HG02571 (cell line): ENCODE data around the gene COTL1.
"Not testable (repeated sequence)": the region's sequence is repeated elsewhere in the genome, so short reads cannot be mapped to it uniquely, and the experiment has no call there.

Experiments
- ATAC-seq: cut with Tn5 transposase; IDR thresholded peaks from one replicate; pipeline ENCODE4 v1.9.1; 2021; ENCODE audit warnings: mild to moderate bottlenecking, moderate library complexity; ENCODE audit not compliant: unreplicated experiment

Gene COTL1

GRCh38 chr16:84535408-84535807, 82.5 kb downstream of the COTL1 start:
- ATAC-seq = no peak

- ATAC-seq = no peak
Measured at GRCh38 chr16:84534815-84535214, 83.1 kb downstream of the COTL1 start.

- no peak for ATAC-seq
Measured at GRCh38 chr16:84532855-84533486, 84.9 kb downstream of the COTL1 start.

DNA sequence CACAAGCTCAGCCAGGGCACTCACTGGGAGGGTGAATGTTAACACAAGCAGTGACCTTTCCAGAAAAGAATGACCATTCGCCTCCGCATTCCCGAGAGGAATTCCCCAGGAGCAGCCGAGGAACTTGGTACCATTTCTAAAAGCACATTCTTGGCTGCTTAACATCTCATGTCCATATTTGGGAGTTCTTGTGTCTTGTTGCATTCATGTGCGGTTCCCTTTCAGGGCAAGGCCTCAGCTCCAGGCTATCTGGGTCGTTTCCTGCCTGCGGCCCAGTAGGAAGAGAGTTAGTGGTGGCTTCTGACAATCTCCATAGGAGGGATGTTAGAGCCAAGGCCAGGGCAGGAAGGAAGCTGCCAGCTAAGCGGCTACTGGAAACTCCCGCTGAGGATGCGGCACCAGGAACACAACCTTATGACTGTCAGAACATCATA, 85.6 kb downstream of the COTL1 start:
- ATAC-seq = no peak

DNA sequence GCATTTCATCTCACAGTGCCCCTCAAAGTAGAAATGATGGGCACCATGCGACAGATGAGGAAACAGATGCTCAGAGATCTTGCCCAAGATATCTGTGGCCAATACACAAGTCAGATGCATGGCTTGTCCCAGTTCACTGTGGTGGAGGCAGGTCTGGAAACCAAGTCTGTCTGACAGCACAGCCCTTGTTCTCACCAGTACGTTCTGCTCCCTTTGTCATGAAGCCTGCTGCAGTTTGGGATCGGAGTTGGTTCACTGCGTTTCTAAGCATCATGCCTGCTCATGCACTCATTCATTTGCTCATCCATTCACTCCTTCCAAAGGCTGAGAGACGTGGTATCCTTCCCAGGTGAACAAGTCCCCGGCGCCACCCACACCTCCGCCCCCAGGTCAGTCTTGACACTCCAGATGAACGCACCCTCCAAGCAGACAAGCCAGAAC, 86.2 kb downstream of the COTL1 start:
- ATAC-seq = no peak

DNA sequence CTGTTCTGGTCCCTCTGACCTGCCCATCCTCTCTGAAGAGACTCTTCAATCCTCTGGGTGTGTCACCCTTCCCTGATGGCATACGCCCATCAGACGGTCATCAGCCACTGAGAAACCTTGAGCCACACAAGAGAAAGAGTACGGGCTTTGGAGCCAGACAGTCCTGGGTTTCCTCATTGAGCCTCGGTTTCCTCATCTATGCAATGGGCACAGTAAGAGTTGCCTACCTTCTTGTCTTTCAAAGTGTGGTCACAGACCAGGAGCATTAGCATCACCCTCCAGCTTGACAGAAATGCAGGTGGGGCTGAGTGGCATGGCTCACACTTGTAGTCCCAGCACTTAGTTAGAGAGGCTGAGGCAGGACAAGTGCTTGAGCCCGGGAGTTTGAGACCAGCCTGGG, 87.3 kb downstream of the COTL1 start:
- no peak for ATAC-seq

GRCh38 chr16:84529607-84530006, 88.3 kb downstream of the COTL1 start:
- ATAC-seq = no peak

DNA sequence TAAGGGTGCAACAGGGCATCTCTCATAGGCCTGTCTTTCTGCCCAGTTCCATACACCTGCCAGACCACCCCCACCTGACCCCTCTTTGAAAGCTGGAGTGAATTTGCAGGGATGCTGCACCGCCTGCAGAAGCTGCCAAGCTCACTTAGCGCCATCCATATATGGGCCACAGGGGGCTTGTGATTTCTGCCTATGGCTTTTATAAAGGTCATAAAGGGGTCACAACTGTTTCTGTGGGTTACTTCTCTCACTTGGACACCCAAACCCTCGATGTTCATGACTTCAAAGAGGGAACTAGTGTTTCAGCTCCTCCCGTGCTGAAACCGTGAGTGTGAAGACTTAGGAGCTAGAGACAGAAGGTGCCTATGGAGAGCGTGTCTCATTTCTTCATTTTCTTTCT, 89.6 kb downstream of the COTL1 start:
- no peak for ATAC-seq

- no peak for ATAC-seq
Measured at GRCh38 chr16:84527532-84528269, 90.2 kb downstream of the COTL1 start.

DNA sequence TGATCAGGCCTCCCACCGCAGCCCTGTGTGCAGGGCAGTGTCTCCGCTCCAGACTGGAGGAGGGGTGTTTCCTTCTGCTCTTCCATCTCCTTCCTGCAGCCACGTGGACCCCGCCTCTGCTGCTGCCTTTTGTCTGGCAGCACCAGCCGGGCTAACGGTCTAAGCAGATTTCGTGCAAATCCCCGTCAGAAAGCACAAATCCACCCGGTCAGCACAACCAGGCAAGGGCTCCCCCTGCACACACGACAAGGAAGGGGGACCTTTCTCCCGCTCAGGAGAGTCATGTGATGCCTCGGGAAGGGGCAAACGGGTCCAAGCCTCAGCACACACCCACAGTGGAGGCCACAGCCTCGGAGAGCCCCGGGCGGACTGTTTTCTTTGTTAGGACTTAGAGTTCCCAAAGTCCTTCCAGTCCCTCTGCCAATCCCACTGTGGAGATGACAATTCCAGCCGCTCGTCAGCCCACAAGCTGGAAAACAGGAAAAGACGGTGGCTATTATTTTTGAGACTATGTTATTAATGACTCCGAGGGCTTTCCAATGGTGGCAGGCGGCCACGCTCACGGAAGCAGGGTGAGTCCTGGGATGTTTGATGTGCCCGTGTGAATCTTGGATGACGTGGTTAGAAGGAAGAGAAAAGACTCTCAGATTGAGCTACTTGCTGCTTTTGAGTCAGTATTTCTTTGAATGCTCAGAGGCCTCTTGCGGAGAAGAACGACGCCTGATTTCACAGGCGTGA, 90.9 kb downstream of the COTL1 start:
- no peak for ATAC-seq

DNA sequence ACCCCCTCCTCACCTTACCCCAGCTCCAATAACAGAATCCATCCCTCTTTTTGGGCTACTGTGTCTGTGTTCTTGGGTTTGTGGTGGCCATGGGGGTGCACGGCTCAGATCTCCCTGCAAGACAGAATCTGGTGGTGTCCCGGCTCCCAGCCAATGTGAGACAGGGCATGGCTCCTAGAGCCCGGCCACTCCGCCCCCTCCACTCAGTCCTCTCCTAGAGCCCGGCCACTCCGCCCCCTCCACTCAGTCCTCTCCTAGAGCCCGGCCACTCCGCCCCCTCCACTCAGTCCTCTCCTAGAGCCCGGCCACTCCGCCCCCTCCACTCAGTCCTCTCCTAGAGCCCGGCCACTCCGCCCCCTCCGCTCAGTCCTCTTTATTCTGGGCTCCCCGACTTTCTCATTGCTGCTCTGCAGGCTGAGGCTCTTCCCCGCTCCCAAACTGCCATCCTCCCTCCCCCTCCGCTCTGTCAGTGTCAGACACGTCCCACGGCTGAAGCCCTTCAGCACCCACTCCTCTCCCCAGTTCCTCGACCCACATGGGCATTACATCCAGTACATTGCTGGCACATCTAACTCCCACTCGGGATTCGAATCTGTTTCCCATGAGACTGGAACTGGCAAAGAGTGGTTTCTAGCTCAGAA, 92.8 kb downstream of the COTL1 start:
- not testable (repeated sequence) for ATAC-seq

DNA sequence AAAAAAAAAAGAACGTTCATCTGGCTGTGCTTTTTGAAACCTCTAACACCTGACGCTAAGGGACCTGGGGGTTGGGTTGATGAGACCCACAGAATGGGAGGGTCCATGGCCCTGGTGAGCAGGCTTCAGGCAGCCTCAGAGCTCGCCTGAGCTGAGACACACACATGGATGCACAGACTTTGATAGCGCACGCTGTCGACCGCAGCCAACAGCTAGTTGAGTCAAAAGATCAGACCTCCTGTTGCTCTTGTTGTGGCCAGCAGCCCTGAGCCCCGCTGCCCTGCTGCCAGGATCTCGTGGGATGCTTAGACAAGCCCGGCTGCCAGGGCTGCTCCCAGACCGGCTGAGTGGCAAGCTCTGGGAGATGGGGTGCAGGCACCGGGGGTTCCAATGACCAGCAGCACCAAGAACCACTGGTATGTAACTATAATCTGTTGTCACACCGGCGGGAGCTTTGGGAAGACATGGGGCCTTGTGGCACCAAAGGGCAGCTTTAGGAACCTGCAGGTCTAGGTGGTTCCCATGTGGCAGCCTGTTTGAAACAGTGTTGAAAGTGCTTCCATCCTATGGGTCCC, 93.4 kb downstream of the COTL1 start:
- no peak for ATAC-seq

GRCh38 chr16:84521497-84521770, 96.4 kb downstream of the COTL1 start:
- ATAC-seq = no peak

DNA sequence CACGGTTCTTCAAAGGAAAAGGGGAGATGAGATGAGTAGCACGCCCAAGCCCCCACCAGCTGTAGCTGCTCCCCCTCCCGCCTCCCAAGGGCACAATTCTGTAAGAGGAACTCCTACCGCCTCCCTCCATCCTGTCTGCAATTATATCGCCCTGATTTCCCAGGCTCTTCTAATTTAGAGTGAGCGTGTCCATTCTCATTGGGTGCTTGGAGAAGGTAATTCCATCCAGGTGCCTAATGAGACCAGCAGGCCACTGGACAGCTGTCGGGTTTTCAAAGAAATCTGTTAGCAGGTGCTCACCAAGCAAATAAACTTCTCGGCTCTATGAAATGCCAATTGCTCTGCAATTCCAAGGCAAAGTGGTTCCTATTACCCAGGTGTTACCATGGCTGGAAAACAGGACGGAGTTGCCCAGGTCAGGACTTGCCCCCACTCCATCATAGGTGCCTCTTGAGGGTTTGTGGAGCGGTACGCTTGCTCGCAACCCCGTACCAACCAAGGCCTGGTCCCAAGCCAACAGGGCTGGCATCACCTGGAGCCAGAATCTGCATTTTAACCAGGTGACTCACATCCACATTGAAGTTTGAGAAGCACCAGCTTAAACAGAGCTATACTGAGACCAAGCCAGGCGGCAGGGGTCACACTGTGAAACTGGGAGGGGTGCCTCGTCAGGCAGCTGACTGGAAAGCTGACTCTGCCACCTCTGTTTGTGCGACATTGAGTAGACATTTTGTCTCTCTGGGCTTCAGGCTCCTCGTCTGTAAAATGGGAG, 97.0 kb downstream of the COTL1 start:
- ATAC-seq = no peak

DNA sequence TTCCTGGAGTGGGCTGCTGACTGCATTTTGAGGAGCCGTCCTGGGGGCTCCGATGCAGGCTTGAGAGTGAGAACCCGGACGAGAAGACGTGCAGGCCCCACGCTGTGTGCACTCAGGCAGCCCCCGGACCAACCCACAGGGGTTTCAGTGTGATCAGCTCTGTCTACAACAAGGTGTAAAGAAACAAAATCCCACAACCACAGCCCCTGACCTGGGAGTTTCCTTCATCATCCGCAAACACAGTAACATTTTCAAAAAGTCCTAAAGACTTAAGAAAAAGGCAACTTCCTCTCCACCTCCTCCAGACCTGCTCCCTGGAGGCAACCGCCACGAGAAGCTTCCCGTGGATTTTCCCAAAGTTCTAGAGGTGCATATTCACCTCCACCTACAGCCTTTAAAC, 98.0 kb downstream of the COTL1 start:
- no peak for ATAC-seq

DNA sequence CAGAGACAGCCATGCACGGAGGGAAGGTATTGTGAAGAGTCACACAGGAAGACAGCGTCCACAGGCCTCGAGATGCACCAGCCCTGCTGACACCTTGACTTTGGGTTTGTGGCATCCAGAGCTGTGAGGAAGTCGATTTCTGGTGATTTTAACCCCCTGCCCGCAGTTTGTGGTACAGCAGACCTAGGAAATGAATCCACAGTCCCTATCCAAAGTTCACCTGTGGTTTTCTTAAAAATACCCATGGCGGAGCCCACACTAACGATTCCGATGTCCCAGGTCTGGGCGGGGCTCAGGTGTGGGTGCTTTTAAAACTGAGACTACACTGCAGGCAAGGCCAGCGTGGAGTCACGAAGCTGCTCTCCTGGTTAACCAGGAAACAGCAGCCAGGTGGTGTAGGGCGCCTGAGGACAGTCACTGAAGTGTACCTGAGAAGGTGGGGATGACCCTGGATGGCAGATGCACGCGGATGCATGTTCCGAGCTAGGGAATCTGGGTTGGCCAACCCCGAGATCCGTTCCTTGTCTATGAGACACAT, 99.0 kb downstream of the COTL1 start:
- no peak for ATAC-seq

DNA sequence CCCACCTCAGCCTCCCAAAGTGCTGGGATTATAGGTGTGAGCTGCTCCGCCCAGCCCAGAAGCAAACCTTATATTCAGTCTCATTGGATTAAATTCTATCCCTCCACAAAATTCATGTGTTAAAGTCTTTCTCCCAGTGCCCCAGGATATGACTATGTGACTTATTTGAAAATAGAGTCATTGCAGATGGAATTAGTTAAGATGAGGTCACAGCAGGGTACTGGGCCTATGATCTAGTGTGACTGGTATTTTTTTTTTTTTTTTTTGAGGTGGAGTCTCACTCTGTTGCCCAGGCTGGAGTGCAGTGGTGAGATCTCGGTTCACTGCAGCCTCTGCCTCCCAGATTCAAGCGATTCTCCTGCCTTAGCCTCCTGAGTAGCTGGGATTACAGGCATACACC, 99.7 kb downstream of the COTL1 start:
- not testable (repeated sequence) for ATAC-seq

DNA sequence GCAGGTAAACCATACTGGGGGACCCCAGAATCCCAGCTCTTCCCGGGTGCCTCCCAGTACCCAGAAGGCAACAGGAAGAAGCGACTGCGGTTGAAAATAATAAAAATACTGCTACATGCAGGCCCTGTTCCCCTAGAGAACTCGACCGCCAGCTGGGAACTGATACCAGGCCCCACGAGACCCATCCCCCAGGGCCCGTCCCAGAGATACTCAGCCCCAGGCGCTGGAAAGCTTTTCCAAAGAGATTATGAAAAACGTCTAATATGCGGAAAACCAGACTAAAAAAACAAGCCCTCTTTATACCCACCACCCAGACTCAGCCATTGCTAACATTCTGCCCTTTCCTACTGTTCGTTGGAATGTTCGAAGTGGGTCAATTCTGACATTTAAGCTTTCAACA, 100.5 kb downstream of the COTL1 start:
- ATAC-seq = no peak
